Measurements from ENCODE around the gene TRPM3.

Gene TRPM3

GRCh38 chr9:70602321-70603019, 519.0 kb downstream of the TRPM3 start:
- H3K36me3 ChIP-seq (replicated peaks; ENCODE audit: insufficient read depth, low read length): no peaks in the 10 kb centered on the region
- TF ChIP-seq CTCF (IDR thresholded peaks at IDR 0.05; ENCODE audit: low read length) (peak; percentile 82), EZH2 (optimal IDR thresholded peaks at IDR 0.05; ENCODE audit: low read depth, low read length) (no peak)
- H3K4me1 ChIP-seq (ENCODE audit: low read length): peaks cover 7% of the 10 kb centered on the region
- no peak overlapping the region for H3K27ac ChIP-seq (ENCODE audit: low read length)
- H3K4me2 ChIP-seq (ENCODE audit: low read depth, low read length): no peak overlapping the region
- no peaks in the 10 kb centered on the region for H4K20me1 ChIP-seq (ENCODE audit: insufficient read depth, low read length)
- no peaks in the 10 kb centered on the region for H3K9me2 ChIP-seq (replicated peaks; ENCODE audit: insufficient read depth, low read length)
- H3K4me3 ChIP-seq (ENCODE audit: low read length): no peak overlapping the region
- H3K9ac ChIP-seq (ENCODE audit: low read length): no peak overlapping the region
- H3K9me3 ChIP-seq (replicated peaks; ENCODE audit: insufficient read depth, low read length): no peaks in the 10 kb centered on the region
- peak; percentile 46 for DNase-seq
- no peaks in the 10 kb centered on the region for H3F3A ChIP-seq (ENCODE audit: insufficient read depth, low read length)
- no peak overlapping the region for H2AFZ ChIP-seq (ENCODE audit: low read length)
- H3K27me3 ChIP-seq (replicated peaks; ENCODE audit: insufficient read depth, low read length): no peaks in the 10 kb centered on the region
- H3K79me2 ChIP-seq (ENCODE audit: low read length): no peaks in the 10 kb centered on the region

- Histone ChIP-seq H3K27me3 (replicated peaks; ENCODE audit: insufficient read depth, low read length) (no peaks in the 10 kb centered on the region), H3K4me2 (ENCODE audit: low read depth, low read length) (no peak overlapping the region), H2AFZ (ENCODE audit: low read length) (no peak overlapping the region), H3K36me3 (replicated peaks; ENCODE audit: insufficient read depth, low read length) (no peaks in the 10 kb centered on the region), H4K20me1 (ENCODE audit: insufficient read depth, low read length) (no peaks in the 10 kb centered on the region), H3F3A (ENCODE audit: insufficient read depth, low read length) (no peaks in the 10 kb centered on the region), H3K9me3 (replicated peaks; ENCODE audit: insufficient read depth, low read length) (no peaks in the 10 kb centered on the region), H3K4me3 (ENCODE audit: low read length) (no peak overlapping the region), H3K9me2 (replicated peaks; ENCODE audit: insufficient read depth, low read length) (no peaks in the 10 kb centered on the region), H3K27ac (ENCODE audit: low read length) (no peak overlapping the region), H3K4me1 (ENCODE audit: low read length) (peaks cover 7% of the 10 kb centered on the region), H3K9ac (ENCODE audit: low read length) (no peak overlapping the region), H3K79me2 (ENCODE audit: low read length) (no peaks in the 10 kb centered on the region)
- no peak for DNase-seq
- TF ChIP-seq EZH2 (optimal IDR thresholded peaks at IDR 0.05; ENCODE audit: low read depth, low read length) (no peak), EZH2phosphoT487 (IDR thresholded peaks at IDR 0.05; ENCODE audit: low read length) (no peak), CTCF (IDR thresholded peaks at IDR 0.05; ENCODE audit: low read length) (no peak)
Observed at GRCh38 chr9:70601000-70601951, 520.1 kb downstream of the TRPM3 start.

GRCh38 chr9:70600506-70600905, 520.9 kb downstream of the TRPM3 start:
- Histone ChIP-seq H2AFZ (ENCODE audit: low read length) (no peak overlapping the region), H3K4me2 (ENCODE audit: low read depth, low read length) (no peak overlapping the region), H3K4me1 (ENCODE audit: low read length) (peaks cover 7% of the 10 kb centered on the region), H3F3A (ENCODE audit: insufficient read depth, low read length) (no peaks in the 10 kb centered on the region), H3K9me2 (replicated peaks; ENCODE audit: insufficient read depth, low read length) (no peaks in the 10 kb centered on the region), H3K27me3 (replicated peaks; ENCODE audit: insufficient read depth, low read length) (no peaks in the 10 kb centered on the region), H3K36me3 (replicated peaks; ENCODE audit: insufficient read depth, low read length) (no peaks in the 10 kb centered on the region), H3K79me2 (ENCODE audit: low read length) (no peaks in the 10 kb centered on the region), H3K4me3 (ENCODE audit: low read length) (no peak overlapping the region), H4K20me1 (ENCODE audit: insufficient read depth, low read length) (no peaks in the 10 kb centered on the region), H3K27ac (ENCODE audit: low read length) (no peak overlapping the region), H3K9me3 (replicated peaks; ENCODE audit: insufficient read depth, low read length) (no peaks in the 10 kb centered on the region), H3K9ac (ENCODE audit: low read length) (no peak overlapping the region)
- no peak for TF ChIP-seq EZH2 (optimal IDR thresholded peaks at IDR 0.05; ENCODE audit: low read depth, low read length)
- TF ChIP-seq CTCF (IDR thresholded peaks at IDR 0.05; ENCODE audit: low read length): no peak
- TF ChIP-seq EZH2phosphoT487 (IDR thresholded peaks at IDR 0.05; ENCODE audit: low read length): no peak
- DNase-seq: no peak
